NB4 (cell line): ENCODE data around the gene FOXA1.

Source experiments
- DNase-seq: peaks from one replicate; pipeline ENCODE4 v3.0.0; 2010; ENCODE audit warnings: low read depth
- H3K4me3 ChIP-seq: one replicate; pipeline ENCODE4 v1.5.1; 2011; ENCODE audit warnings: mild to moderate bottlenecking, low read depth, low read length, moderate library complexity
- MYC ChIP-seq: IDR thresholded peaks from 2 replicates; pipeline ENCODE4 v1.6.1; 2011; ENCODE audit warnings: low read depth, low read length
- POLR2A ChIP-seq: IDR thresholded peaks from 2 replicates; pipeline ENCODE4 v1.6.1; 2011; ENCODE audit warnings: mild to moderate bottlenecking; ENCODE audit not compliant: insufficient read length; ENCODE audit errors: extremely low read depth
- TF ChIP-seq, protein P1 (sequence below): IDR thresholded peaks from one replicate; pipeline ENCODE4 v1.5.1; 2012; ENCODE audit warnings: low read depth, low read length
- TF ChIP-seq, protein P2 (sequence below): IDR thresholded peaks from 2 replicates; pipeline ENCODE4 v1.6.1; 2011; ENCODE audit warnings: low read depth, low read length

FOXA1 gene

DNA sequence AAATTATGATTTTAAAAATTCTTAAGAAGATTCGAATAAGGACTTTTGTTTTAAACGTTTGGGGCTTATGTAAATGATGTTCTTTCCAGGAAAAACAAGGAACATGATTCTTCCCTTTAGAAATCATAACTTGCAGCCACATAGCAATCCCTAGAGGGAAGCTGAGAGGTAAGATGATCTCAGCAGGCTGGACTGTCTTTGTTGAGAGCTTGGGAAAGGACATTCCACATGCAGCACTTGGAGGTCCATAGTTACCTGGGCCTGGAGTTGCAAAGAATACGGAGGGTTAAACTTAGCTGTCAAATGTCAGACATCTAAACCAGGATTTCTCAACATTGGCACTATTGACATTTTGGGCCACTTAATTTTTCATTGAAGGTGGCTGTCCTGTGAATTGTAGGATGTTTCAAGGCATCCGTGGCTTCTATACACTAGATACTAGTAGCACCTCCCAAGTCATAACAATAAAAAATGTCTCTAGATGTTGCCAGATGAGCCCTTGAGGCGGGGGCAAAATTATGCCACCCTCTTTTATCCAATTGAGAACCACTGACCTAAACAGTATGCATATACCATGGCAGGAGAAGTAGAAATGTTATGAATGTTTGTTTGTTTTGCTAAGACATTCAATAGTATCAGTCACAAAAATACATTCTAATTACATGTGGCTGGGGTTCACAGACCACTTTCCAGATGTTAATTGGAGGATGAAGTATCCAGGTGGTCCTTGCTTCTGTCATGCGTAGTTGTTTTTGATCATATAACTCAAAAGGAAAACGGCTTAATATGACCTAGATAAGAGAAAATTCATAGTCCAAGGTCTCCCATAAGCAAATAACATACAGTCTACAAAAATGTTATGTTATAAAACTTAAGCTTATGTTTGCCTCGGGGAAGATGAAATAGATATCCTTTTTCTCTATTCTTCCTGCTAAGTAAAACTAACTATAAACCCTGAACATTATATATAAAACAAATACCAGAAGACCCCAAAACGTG is 30.8 kb upstream of the FOXA1 start:
- TF ChIP-seq MYC (no peak), POLR2A (no peak)
- TF ChIP-seq, protein P1, sequence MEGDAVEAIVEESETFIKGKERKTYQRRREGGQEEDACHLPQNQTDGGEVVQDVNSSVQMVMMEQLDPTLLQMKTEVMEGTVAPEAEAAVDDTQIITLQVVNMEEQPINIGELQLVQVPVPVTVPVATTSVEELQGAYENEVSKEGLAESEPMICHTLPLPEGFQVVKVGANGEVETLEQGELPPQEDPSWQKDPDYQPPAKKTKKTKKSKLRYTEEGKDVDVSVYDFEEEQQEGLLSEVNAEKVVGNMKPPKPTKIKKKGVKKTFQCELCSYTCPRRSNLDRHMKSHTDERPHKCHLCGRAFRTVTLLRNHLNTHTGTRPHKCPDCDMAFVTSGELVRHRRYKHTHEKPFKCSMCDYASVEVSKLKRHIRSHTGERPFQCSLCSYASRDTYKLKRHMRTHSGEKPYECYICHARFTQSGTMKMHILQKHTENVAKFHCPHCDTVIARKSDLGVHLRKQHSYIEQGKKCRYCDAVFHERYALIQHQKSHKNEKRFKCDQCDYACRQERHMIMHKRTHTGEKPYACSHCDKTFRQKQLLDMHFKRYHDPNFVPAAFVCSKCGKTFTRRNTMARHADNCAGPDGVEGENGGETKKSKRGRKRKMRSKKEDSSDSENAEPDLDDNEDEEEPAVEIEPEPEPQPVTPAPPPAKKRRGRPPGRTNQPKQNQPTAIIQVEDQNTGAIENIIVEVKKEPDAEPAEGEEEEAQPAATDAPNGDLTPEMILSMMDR = no peak
- TF ChIP-seq, protein P2, sequence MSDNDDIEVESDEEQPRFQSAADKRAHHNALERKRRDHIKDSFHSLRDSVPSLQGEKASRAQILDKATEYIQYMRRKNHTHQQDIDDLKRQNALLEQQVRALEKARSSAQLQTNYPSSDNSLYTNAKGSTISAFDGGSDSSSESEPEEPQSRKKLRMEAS = no peak
- no peak overlapping the region for H3K4me3 ChIP-seq
- DNase-seq = no peak

DNA sequence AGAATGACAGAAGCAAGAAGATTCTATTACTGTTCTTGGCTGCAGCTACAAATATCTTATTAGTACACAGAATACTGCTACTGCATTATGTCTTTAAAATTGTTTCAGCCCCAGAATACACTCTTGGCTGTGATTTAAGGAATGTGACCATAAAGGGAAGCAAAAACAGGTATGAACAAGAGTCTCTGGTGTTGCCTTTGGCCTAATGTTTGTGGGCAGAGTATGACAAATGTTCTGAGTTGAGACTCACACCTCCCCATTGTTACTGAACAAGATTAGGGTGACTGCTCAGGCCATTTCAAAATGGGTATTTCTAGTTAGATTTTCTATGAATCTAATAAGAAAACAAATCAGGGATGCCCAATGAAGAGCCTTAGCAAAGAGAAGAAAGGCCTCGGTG is 28.9 kb upstream of the FOXA1 start:
- H3K4me3 ChIP-seq = no peak overlapping the region
- no peak for DNase-seq
- TF ChIP-seq, protein P2 = no peak
- TF ChIP-seq MYC = no peak
- no peak for TF ChIP-seq POLR2A
- TF ChIP-seq, protein P1 = no peak

DNA sequence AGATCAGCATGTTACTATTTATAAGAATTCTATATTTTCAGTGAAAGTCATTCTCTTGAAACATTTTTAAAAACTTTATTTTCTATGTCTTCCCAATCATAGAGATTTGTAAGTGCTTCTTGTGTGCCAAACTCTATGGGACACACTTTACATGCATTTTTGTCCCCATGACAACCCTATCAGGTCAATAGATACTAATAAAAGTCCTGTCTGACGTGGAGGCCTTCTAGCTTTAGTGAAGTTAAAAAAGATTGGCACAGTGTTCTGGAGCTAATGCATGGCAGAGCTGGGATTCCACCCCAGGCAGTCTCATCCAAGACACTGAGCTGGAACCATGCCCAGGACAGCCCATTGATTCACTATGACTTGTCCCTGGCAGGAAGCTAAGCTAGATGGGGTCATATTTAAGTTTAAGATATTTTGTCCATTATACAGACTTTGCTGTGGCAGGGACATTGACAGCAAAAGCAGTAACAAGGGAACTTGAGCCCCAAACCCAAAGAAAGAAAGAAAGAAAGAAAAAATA is 28.4 kb upstream of the FOXA1 start:
- H3K4me3 ChIP-seq = no peak overlapping the region
- DNase-seq = no peak
- TF ChIP-seq, protein P1 = no peak
- no peak for TF ChIP-seq MYC
- TF ChIP-seq, protein P2 = no peak
- TF ChIP-seq POLR2A = no peak

DNA sequence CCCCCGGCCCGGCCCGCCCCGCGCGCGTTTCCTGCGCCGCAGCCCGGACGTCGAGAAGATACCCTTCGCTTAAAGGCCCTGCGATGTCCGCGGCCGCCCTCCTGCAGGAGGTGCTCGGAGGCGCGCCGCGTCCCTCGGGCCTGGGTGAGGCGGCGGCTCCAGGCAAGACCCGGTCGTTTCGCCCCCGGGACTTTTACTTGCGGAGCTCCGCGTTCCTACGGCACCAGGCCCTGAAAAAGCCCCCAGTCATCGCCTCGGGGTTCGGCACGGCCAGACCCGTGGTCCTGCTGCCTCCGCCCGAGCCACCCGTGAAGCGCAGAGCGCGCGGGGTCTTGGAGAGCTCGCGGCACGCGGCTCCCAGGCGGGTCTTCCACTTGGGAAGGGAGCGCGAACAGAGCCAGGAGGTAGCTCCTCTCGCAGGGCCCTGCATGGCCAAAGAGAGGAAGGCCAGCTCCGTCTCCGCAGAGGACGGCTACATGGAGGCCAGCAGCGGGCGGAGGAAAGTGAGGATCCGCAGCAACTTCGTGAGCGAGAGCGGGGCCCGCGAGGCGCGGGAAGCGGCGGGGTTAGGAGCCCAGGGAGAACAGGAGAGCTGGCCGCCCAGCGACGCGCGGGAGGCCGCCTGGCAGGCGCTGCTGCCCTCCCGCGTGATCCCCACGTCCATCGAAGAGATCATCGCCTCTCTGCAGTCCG is 27.3 kb upstream of the FOXA1 start:
- no peak for DNase-seq
- no peak overlapping the region for H3K4me3 ChIP-seq
- no peak for TF ChIP-seq MYC
- TF ChIP-seq, protein P2 = no peak
- no peak for TF ChIP-seq POLR2A
- TF ChIP-seq, protein P1 = no peak

DNA sequence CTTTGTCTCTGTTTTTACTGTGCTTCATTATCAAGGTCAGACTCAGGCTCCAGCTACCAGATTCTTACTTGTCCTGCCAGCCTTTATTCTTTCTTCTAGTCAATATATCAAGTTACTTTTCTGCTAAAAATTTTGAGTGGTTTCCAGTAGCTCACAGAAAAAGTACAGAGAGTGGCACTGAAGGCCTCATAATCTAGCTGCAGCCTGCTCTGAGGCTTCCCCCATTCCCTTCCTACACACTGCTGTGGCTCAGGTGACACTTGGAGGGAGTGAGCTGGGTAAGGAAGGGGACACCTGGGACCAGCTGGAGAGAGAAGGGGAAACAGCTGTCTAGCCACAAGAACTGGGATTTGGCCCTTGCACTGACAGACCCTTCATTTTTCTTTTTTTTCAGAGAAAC is 25.8 kb upstream of the FOXA1 start:
- TF ChIP-seq MYC = no peak
- TF ChIP-seq, protein P2 = no peak
- no peak for TF ChIP-seq POLR2A
- DNase-seq = no peak
- no peak overlapping the region for H3K4me3 ChIP-seq
